Activated CD8-positive, alpha-beta T cell treated with anti-CD3 and anti-CD28 coated beads for 36 hours (primary cell): Measurements from ENCODE around the gene CEP120. TPM values are rescaled to one million over a fixed set of nuclear protein-coding genes. Genes with fewer than 3 reads are reported as not detected.

ENCODE experiments used
- ATAC-seq: fragments of 200-7000 bp; cut with Tn5 transposase; one replicate; pipeline ENCODE4 v1.10.0; 2021; ENCODE audit warnings: mild to moderate bottlenecking, moderate library complexity
- CTCF ChIA-PET: fragments of 350-600 bp; sonication (Branson Sonifier 250); formaldehyde crosslinking; loops from one replicate; lab custom pipeline; 2021; ENCODE audit warnings: antibody characterized with exemption; lab: Charles Lee
- POLR2A ChIA-PET: fragments of 350-600 bp; sonication (Branson Sonifier 250); formaldehyde crosslinking; loops from one replicate; lab custom pipeline; 2021; ENCODE audit warnings: antibody characterized with exemption; lab: Charles Lee
- DNase-seq: peaks from one replicate; pipeline ENCODE4 v3.0.0-alpha.2; 2020
- H3K27ac Mint-ChIP-seq: one replicate; pipeline ENCODE4 v1.8.0; 2021; ENCODE audit warnings: mild to moderate bottlenecking, mixed read lengths
- H3K27me3 Mint-ChIP-seq: one replicate; pipeline ENCODE4 v1.8.0; 2021; ENCODE audit warnings: mixed read lengths
- H3K36me3 Mint-ChIP-seq: one replicate; pipeline ENCODE4 v1.8.0; 2021; ENCODE audit warnings: low read depth, mixed read lengths
- H3K4me1 Mint-ChIP-seq: one replicate; pipeline ENCODE4 v1.8.0; 2021; ENCODE audit warnings: low read depth, mixed read lengths
- H3K4me3 Mint-ChIP-seq: one replicate; pipeline ENCODE4 v1.8.0; 2021; ENCODE audit warnings: mild to moderate bottlenecking, moderate library complexity, mixed read lengths
- H3K9me3 Mint-ChIP-seq: one replicate; pipeline ENCODE4 v1.8.0; 2021; ENCODE audit warnings: mixed read lengths
- intact Hi-C: fragments of 100-400 bp; cut with micrococcal nuclease; formaldehyde crosslinking; loops from one replicate; pipeline ENCODE4 v1.10.0; 2022
- total RNA-seq, 2 experiments: library from RNA; stranded (reverse); gene quantifications; one replicate each; pipeline ENCODE4 v1.2.3, GENCODE V29; 2021
- TF ChIP-seq, protein P1 (sequence below): fragments of 200-600 bp; IDR thresholded peaks from one replicate; pipeline ENCODE4 v1.8.0; 2022; ENCODE audit warnings: antibody characterized with exemption, mild to moderate bottlenecking

Gene CEP120
- total RNA-seq, 2 experiments from 2014 or later, result 22.6 to 28.3 TPM

DNA sequence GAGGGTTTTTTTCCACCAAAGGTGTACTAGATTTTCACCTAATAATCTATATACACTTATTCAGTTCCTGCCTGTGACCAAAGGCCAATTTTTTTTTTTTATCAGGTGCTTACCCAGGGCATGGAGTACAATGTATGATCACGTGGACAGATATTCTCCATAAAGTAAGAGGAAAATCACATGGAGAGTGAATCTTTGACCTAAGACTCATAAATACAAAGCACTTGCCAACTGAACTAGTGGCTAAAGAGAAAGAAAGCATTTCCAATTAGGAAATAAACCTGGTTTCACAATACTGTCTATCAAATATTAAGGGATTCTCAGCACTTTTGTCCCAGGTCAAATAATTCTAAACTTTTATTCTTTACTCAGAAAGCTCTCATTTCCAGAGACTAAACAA, 33.0 kb upstream of the CEP120 start:
- intact Hi-C loops, result no loop called here
- Mint-ChIP-seq H3K27ac (no peak overlapping the region), H3K4me1 (peaks cover 14% of the 10 kb centered on the region), H3K36me3 (peaks cover 1% of the 10 kb centered on the region), H3K9me3 (no peaks in the 10 kb centered on the region), H3K27me3 (no peaks in the 10 kb centered on the region), H3K4me3 (no peak overlapping the region)
- ATAC-seq (no peak), DNase-seq (no peak)
- POLR2A ChIA-PET, result interaction anchor here (1.2 kb wide), 2 partner anchors 33 to 55 kb away, joined by 3 read pairs; partner anchors contain the start of genes CEP120 and CSNK1G3
- CTCF ChIA-PET, result no interaction called here
- TF ChIP-seq, protein P1, sequence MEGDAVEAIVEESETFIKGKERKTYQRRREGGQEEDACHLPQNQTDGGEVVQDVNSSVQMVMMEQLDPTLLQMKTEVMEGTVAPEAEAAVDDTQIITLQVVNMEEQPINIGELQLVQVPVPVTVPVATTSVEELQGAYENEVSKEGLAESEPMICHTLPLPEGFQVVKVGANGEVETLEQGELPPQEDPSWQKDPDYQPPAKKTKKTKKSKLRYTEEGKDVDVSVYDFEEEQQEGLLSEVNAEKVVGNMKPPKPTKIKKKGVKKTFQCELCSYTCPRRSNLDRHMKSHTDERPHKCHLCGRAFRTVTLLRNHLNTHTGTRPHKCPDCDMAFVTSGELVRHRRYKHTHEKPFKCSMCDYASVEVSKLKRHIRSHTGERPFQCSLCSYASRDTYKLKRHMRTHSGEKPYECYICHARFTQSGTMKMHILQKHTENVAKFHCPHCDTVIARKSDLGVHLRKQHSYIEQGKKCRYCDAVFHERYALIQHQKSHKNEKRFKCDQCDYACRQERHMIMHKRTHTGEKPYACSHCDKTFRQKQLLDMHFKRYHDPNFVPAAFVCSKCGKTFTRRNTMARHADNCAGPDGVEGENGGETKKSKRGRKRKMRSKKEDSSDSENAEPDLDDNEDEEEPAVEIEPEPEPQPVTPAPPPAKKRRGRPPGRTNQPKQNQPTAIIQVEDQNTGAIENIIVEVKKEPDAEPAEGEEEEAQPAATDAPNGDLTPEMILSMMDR, result no peak

DNA sequence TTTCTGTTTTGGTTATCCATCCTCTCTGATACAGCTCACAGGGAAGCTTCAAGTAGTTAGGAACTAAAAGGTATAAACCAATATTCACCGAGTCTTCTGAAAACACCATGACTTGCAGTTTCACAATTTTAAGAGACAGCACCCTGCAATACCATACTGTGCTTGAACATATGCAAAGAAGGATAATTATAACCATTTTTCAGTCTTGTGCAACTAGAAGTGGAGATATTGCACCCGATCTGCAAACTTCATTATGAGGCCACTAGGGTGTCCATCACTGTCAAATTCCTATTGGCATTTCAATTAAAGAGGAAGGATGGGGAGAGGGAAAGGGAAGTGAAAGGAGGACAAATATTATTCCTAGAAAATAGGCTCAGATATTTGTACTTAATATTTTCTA, 32.4 kb upstream of the CEP120 start:
- no peaks in the 10 kb centered on the region for H3K27me3 Mint-ChIP-seq
- intact Hi-C loops, result no loop called here
- no peak for DNase-seq
- H3K9me3 Mint-ChIP-seq, result no peaks in the 10 kb centered on the region
- peaks cover 8% of the 10 kb centered on the region for H3K4me1 Mint-ChIP-seq
- no peak overlapping the region for H3K27ac Mint-ChIP-seq
- no peak for ATAC-seq
- TF ChIP-seq, protein P1, result no peak
- peaks cover 1% of the 10 kb centered on the region for H3K36me3 Mint-ChIP-seq
- POLR2A ChIA-PET, result no interaction called here
- no peak overlapping the region for H3K4me3 Mint-ChIP-seq
- CTCF ChIA-PET, result interaction anchor here (1.2 kb wide), 1 partner anchor 15 kb away, joined by 5 read pairs; no protein-coding TSS in a partner anchor

DNA sequence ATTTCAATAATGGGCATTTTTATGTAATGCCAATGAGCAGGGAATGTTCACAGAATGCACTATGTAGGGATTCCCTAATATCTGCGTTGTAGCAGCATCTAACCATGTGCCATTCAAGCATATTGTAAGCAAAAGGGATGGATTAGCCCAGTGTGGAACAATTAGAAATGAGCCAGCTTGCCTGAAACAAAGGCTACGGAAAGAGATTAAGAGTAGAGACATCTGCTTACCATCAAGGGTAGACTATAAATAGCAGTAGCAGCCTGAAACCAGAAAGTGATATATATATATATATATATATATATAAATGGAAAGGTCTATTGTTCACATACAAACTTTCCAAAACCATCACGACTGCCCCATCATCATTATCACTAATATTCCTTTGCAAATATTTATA, 31.9 kb upstream of the CEP120 start:
- intact Hi-C loops, result no loop called here
- POLR2A ChIA-PET, result no interaction called here
- TF ChIP-seq, protein P1, result no peak
- Mint-ChIP-seq H3K36me3 (peaks cover 1% of the 10 kb centered on the region), H3K27ac (no peak overlapping the region), H3K4me3 (no peak overlapping the region), H3K27me3 (no peaks in the 10 kb centered on the region), H3K9me3 (no peaks in the 10 kb centered on the region), H3K4me1 (peaks cover 4% of the 10 kb centered on the region)
- CTCF ChIA-PET, result interaction anchor here (1.2 kb wide), 1 partner anchor 15 kb away, joined by 5 read pairs; no protein-coding TSS in a partner anchor
- no peak for ATAC-seq
- DNase-seq, result no peak

DNA sequence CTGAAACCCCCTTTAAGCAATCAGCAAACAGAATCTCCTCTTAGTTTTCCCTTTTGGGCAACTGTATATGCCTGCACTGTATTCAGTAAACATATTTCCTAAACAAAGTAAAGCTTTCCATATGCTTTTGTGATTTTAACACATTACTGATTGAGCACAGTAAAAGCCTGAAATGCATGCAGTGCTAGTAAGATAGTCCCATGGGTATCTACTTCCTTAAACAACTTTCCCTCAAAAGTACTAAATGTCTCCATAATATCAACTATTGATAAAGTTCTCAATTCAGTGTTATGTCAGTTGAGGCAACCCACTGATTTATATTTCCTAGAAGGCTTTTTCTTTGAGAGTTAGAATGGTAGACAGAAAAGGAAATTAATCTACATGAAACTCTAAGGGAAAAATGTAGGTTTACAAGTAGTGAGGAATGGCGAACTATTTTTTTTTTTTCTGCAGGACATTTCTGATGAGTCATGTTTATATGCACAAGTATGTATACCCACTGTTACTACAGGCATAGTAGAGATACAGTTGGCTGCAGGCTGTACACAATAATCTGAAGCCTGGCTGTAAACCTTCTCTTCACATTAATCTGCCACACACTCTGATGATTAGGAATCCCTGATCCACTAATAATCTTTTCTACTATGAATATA, 31.2 kb upstream of the CEP120 start:
- TF ChIP-seq, protein P1, result no peak
- peaks cover 9% of the 10 kb centered on the region for H3K4me1 Mint-ChIP-seq
- no peak overlapping the region for H3K4me3 Mint-ChIP-seq
- DNase-seq (no peak), ATAC-seq (no peak)
- POLR2A ChIA-PET, result no interaction called here
- no peak overlapping the region for H3K27ac Mint-ChIP-seq
- no peaks in the 10 kb centered on the region for H3K36me3 Mint-ChIP-seq
- H3K9me3 Mint-ChIP-seq, result no peaks in the 10 kb centered on the region
- CTCF ChIA-PET, result interaction anchor here (1.2 kb wide), 1 partner anchor 14 kb away, joined by 5 read pairs; no protein-coding TSS in a partner anchor
- H3K27me3 Mint-ChIP-seq, result no peaks in the 10 kb centered on the region
- intact Hi-C loops, result no loop called here

DNA sequence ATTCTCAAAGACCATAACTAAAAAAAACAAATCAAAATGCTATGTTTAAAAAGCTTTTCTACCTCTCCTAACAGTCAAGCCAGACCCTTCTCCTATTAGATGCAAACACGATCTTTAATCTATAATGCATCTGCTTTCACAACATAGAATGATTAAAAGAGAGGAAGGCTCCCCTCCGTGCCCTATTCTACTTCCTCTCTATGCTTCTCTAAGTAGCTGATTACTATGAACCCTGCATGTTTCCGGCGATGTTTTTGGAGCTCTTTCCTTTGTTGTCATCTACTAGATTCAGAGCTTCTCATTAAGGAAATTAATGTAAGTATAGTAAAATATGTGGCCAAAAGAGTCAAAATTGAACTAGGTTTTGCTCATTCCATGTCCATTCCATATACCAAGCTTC, 29.2 kb upstream of the CEP120 start:
- H3K27me3 Mint-ChIP-seq, result no peaks in the 10 kb centered on the region
- ATAC-seq, result no peak
- TF ChIP-seq, protein P1, result no peak
- no peaks in the 10 kb centered on the region for H3K36me3 Mint-ChIP-seq
- H3K4me3 Mint-ChIP-seq, result no peak overlapping the region
- H3K27ac Mint-ChIP-seq, result no peak overlapping the region
- H3K9me3 Mint-ChIP-seq, result no peaks in the 10 kb centered on the region
- CTCF ChIA-PET, result interaction anchor here (1.6 kb wide), 1 partner anchor 29 kb away, joined by 3 read pairs; the partner anchor contains the start of gene CEP120
- POLR2A ChIA-PET, result no interaction called here
- intact Hi-C loops, result no loop called here
- peaks cover 26% of the 10 kb centered on the region for H3K4me1 Mint-ChIP-seq
- DNase-seq, result no peak
